Skeletal muscle satellite cell (primary cell): Measurements from ENCODE around the gene COX11. TPM values are rescaled to one million over a fixed set of nuclear protein-coding genes. Genes with fewer than 3 reads are reported as not detected.
A peak's percentile ranks its signal among the peaks of the same experiment; 100 is the strongest.

Source experiments
- H3K27me3 ChIP-seq: 2 replicates; pipeline ENCODE4 v1.7.0; 2013; ENCODE audit warnings: low read length; ENCODE audit not compliant: control insufficient read depth, insufficient read depth
- H3K36me3 ChIP-seq: 2 replicates; pipeline ENCODE4 v1.7.0; 2013; ENCODE audit warnings: mild to moderate bottlenecking, control low read depth, low read length; ENCODE audit not compliant: insufficient read depth
- H3K4me1 ChIP-seq: 2 replicates; pipeline ENCODE4 v1.7.0; 2013; ENCODE audit warnings: low read length; ENCODE audit not compliant: control insufficient read depth, insufficient read depth
- H3K4me2 ChIP-seq: 2 replicates; pipeline ENCODE4 v1.7.0; 2013; ENCODE audit warnings: mild to moderate bottlenecking, low read length
- H3K4me3 ChIP-seq: 2 replicates; pipeline ENCODE4 v1.7.0; 2013; ENCODE audit warnings: low read length
- H3K9ac ChIP-seq: 2 replicates; pipeline ENCODE4 v1.7.0; 2013; ENCODE audit warnings: mild to moderate bottlenecking, low read depth, low read length, moderate library complexity
- H3K9me3 ChIP-seq: replicated peaks from 2 replicates; pipeline ENCODE4 v1.7.0; 2013; ENCODE audit warnings: mild to moderate bottlenecking, control low read depth, low read length
- total RNA-seq: library from RNA; depleted of rRNA; stranded (reverse); fragments of >200 nt; gene quantifications from 2 replicates; pipeline ENCODE4 v1.2.3, GENCODE V29; 2012; rRNA removed

Gene COX11, protein sequence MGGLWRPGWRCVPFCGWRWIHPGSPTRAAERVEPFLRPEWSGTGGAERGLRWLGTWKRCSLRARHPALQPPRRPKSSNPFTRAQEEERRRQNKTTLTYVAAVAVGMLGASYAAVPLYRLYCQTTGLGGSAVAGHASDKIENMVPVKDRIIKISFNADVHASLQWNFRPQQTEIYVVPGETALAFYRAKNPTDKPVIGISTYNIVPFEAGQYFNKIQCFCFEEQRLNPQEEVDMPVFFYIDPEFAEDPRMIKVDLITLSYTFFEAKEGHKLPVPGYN
- 57.0 and 90.6 TPM in 2 replicates for total RNA-seq

DNA sequence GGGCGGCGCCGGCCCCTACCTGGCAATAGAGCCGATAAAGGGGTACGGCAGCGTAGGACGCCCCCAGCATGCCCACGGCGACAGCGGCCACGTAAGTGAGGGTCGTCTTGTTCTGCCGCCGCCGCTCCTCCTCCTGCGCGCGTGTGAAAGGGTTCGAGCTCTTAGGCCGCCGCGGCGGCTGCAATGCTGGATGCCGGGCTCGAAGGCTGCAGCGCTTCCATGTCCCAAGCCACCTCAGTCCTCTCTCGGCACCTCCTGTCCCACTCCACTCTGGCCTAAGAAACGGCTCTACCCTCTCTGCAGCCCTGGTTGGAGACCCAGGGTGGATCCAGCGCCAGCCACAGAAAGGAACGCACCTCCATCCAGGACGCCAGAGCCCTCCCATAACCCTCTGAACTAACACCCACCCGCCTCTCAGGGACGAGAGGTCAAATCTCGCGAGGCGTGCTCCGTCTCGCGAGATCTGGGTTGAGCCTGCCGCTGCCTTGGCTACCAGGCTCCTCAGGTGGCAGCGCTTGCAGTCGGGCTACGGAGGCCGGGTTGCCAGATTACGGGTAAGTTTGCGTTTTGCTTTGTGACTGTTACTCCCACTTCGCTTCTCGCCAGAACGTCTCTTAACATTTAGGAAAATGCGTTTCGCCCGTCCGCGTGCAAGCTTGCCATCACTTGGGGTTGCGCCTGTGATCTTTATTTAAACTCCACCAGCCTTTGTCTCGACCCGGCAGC is at the start of gene COX11, which contains the start of gene STXBP4:
TSS of gene COX11 (minus strand) at position 393 of the 726 bp plus-strand sequence. CDS start at position 385, 8 bp downstream.
TSS of gene STXBP4 (plus strand) at position 504 of the 726 bp plus-strand sequence. CDS start 17,455 bp downstream, outside the sequence.
- peaks cover 26% of the 10 kb centered on the region for H3K4me1 ChIP-seq
- H3K9ac ChIP-seq, result peak within 1 kb of the TSS; percentile 91
- no peaks in the 10 kb centered on the region for H3K27me3 ChIP-seq
- H3K36me3 ChIP-seq, result peaks cover 25% of the 10 kb centered on the region
- peak within 1 kb of the TSS; percentile 80 for H3K4me2 ChIP-seq
- peak within 1 kb of the TSS; percentile 92 for H3K4me3 ChIP-seq
- no peaks in the 10 kb centered on the region for H3K9me3 ChIP-seq

DNA sequence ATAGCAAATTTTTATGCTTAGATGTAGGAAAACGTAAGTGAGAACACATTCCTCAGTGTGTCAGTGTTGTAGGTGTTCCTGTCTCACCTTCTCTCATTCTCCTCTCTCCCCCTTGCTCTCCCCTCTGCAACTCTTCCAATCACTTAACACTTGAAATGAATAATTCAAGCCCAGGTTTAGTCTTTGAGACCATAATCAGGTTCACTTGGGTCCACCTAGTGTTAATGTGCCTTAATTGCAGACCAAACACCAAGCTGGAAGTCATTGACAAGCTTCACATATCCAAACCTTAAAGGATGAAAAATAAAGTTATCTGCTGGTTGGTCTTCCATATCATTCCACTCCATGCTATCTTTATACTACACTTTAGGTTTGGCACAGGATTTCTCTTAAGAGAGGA is 37.1 kb upstream of the COX11 start:
- Histone ChIP-seq H3K4me2 (no peak overlapping the region), H3K36me3 (peaks cover 15% of the 10 kb centered on the region), H3K27me3 (no peaks in the 10 kb centered on the region), H3K4me3 (no peak overlapping the region), H3K4me1 (no peaks in the 10 kb centered on the region), H3K9ac (no peak overlapping the region), H3K9me3 (no peaks in the 10 kb centered on the region)

DNA sequence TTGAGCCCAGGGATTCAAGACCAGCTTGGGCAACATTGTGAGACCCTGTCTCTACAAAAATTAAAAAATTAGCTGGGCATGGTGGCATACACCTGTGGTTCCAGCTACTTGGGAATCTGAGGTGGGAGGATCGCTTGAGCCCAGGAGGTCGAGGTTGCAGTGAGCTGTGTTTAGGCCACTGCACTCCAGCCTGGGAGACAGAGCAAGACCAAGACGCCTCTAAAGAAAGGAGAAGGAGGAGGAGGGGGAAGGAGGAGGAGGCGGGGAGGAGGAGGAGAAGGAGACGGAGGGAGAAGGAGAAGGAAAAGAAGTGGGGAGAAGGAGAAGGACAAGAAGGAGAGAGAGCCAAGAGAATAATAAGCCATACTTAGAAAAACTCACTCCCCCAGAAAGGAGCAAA is 36.0 kb upstream of the COX11 start:
- Histone ChIP-seq H3K4me3 (no peak overlapping the region), H3K4me2 (no peak overlapping the region), H3K4me1 (no peaks in the 10 kb centered on the region), H3K27me3 (no peaks in the 10 kb centered on the region), H3K9ac (no peak overlapping the region), H3K36me3 (peaks cover 19% of the 10 kb centered on the region), H3K9me3 (no peaks in the 10 kb centered on the region)

DNA sequence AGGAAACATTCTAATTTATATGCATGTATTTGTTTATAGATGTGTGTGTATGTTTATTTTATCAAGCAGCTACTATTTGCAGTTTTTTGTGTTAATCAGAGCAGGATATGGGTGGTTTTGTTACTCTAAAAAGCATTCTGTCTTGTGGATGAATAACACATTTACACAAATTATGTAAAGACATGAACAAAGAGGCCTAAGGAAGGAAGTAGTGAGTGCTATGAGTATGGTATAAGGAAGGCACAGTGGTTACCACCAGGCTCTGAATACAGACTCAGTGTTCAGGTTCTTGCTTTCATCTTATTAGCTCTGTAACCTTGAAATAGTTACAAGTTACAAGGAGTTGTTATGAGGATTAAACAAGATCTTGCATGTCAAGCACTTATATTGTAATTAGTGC is 34.0 kb upstream of the COX11 start:
- H3K27me3 ChIP-seq, result no peaks in the 10 kb centered on the region
- peaks cover 4% of the 10 kb centered on the region for H3K36me3 ChIP-seq
- no peak overlapping the region for H3K9ac ChIP-seq
- H3K9me3 ChIP-seq, result no peaks in the 10 kb centered on the region
- H3K4me2 ChIP-seq, result no peak overlapping the region
- H3K4me3 ChIP-seq, result no peak overlapping the region
- H3K4me1 ChIP-seq, result no peaks in the 10 kb centered on the region

DNA sequence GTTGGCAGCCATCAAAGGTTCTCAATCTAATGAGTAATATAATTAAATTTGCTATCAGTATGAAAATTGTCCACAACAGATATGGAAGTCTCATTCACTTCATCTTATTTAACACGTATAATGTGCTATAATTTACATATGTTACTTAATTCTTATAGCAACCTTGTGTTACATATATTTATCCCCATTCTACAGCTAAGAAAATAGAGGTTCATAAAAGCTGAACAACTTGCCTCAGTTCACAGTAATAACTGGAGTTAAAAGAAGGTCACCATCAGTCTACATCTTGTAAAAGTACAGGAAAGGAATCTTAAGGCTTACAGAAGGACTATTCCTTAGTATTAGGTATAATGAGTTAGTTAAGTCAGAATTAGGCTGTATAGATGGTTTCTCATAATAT is 28.0 kb upstream of the COX11 start:
- H3K4me2 ChIP-seq, result no peak overlapping the region
- H3K27me3 ChIP-seq, result no peaks in the 10 kb centered on the region
- H3K36me3 ChIP-seq, result peaks cover 17% of the 10 kb centered on the region
- H3K4me1 ChIP-seq, result no peaks in the 10 kb centered on the region
- no peaks in the 10 kb centered on the region for H3K9me3 ChIP-seq
- H3K4me3 ChIP-seq, result no peak overlapping the region
- H3K9ac ChIP-seq, result no peak overlapping the region

DNA sequence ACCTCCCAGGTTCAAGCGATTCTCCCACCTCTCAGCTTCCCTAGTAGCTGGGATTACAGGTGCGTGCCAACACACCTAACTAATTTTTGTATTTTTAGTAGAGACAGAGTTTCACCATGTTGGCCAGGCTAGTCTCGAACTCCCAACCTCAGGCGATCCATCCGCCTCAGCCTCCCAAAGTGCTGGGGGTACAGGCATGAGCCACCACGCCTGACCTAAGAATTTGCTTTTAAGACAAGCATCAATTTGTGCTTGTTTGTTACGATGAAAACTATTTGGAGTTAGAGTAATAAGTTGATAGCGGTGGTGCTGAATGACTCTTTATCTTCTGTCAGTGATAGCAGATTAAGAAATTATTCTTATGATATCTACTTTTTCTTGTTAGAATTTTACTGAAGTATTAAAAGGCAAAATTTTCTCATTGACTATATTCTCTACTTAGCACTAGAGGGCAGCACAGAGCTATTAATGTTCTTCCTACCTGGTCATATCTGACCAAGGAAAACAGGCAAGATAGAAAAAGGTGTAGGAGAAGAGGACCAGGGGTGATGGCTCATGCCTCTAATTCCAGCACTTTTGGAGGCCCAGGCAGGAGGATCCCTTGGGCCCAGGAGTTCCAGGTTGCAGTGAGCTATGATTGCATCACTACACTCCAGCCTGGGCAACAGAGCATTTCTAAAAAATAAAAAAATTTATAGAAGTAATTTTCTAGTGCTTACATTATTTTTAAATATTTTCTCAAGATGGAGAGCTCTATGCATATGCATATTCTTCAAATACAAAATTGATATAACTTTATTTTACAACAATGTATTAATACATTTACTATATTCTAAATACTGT is 24.6 kb upstream of the COX11 start:
- Histone ChIP-seq H3K27me3 (no peaks in the 10 kb centered on the region), H3K4me3 (no peak overlapping the region), H3K36me3 (peaks cover 12% of the 10 kb centered on the region), H3K4me2 (no peak overlapping the region), H3K9me3 (no peaks in the 10 kb centered on the region), H3K9ac (no peak overlapping the region), H3K4me1 (no peaks in the 10 kb centered on the region)

DNA sequence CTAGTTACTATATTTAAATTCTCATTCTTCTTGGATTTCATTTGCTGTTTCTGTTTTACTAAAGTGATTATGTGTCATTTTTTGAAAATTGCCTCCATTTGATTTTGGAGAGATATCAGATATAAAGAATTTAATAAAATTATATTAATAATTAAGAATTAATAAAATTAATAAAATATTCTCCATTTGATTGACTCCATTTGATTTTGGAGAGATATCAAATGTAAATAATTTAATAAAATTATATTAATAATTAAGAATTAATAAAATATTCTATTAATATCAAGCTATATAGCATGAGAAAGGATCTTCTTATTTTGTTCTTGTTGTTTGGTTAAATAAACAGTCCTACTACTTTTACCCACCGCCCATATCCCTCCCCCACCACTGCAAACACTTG is 23.1 kb upstream of the COX11 start:
- Histone ChIP-seq H3K9me3 (no peaks in the 10 kb centered on the region), H3K36me3 (peaks cover 17% of the 10 kb centered on the region), H3K4me3 (no peak overlapping the region), H3K4me1 (no peaks in the 10 kb centered on the region), H3K9ac (no peak overlapping the region), H3K27me3 (no peaks in the 10 kb centered on the region), H3K4me2 (no peak overlapping the region)

DNA sequence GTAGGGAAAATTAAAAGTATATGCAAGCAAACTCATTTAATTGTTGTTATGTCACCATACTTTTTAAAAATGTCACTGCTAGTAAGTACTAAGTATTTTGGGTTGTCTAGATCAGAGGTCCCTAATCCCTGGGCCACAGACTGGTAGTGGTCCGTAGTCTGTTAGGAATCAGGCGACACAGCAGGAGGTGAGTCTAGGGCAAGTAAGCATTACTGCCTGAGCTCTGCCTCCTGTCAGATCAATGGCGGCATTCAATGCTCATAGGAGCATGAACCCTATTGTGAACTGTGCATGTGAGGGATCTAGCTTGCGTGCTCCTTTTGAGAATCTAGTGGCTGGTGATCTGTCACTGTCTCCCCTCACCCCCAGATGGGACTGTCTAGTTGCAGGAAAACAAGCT is 21.7 kb upstream of the COX11 start:
- Histone ChIP-seq H3K36me3 (peaks cover 7% of the 10 kb centered on the region), H3K9me3 (no peaks in the 10 kb centered on the region), H3K27me3 (no peaks in the 10 kb centered on the region), H3K4me2 (no peak overlapping the region), H3K4me1 (peaks cover 11% of the 10 kb centered on the region), H3K4me3 (no peak overlapping the region), H3K9ac (no peak overlapping the region)

DNA sequence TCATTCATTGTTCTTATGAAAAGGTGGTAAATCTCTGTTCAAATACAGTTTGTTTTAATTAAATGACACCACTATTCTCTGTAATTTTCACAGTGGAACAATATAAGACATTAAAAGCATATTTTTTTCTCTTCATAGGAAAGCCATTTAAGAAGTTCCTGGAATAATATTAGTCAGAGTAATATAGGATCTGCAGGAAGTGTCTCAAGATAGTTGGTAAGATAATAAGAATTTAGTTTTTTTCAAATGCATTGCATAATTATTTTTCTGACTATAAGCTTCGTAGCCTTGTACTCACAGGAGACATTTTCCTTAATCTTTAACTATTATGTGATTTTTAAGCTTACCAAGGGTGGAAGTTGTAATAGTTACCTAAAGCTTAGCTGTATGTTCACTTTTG is 17.0 kb upstream of the COX11 start:
- Histone ChIP-seq H3K9me3 (no peaks in the 10 kb centered on the region), H3K4me3 (no peak overlapping the region), H3K4me2 (peak overlapping the region; percentile 62), H3K36me3 (peaks cover 7% of the 10 kb centered on the region), H3K4me1 (peaks cover 43% of the 10 kb centered on the region), H3K27me3 (no peaks in the 10 kb centered on the region), H3K9ac (peak overlapping the region; percentile 28)

DNA sequence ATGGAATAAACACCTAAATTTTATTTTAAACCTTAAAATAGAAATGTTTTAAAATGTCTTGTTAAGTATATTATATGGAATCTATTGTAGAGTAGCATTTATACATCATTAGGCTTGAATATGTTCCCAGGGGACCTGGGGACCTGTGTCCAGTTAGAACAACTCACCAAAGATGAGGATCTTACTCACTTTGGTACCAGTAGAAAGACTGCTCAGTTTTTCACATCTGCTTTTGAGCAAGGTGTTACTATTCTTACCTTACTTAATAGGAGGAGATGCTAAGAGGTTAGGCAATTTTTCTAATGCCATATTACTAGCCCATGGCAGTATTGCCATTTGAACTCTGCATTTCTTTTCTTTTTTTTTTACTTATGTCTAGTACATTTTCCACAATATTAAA is 14.8 kb upstream of the COX11 start:
- peaks cover 52% of the 10 kb centered on the region for H3K4me1 ChIP-seq
- H3K27me3 ChIP-seq, result no peaks in the 10 kb centered on the region
- H3K4me2 ChIP-seq, result peak overlapping the region; percentile 62
- H3K9me3 ChIP-seq, result no peaks in the 10 kb centered on the region
- no peak overlapping the region for H3K4me3 ChIP-seq
- peak overlapping the region; percentile 62 for H3K9ac ChIP-seq
- H3K36me3 ChIP-seq, result peaks cover 7% of the 10 kb centered on the region

DNA sequence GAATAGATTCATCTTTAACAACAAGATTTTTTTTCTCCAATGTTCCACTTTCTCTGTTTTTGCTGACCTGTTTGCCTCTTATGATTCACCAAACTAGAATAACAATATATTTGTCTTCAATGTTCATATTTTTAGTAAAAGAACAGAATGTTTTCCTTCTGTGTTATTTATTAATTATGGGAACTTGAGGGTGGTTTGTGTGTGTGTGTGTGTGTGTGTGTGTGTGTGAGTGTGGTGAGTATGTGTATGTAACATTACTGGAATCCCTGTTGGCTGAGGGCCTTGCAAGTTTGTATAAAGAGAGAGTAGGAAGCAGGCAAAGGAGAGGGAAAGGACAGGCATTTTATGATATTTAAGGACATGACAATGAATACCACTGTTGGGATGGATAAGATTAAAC is 13.9 kb upstream of the COX11 start:
- Histone ChIP-seq H3K4me1 (peaks cover 59% of the 10 kb centered on the region), H3K36me3 (peaks cover 6% of the 10 kb centered on the region), H3K9me3 (no peaks in the 10 kb centered on the region), H3K4me2 (peak overlapping the region; percentile 62), H3K9ac (peak overlapping the region; percentile 62), H3K27me3 (no peaks in the 10 kb centered on the region), H3K4me3 (peak overlapping the region; percentile 17)
